ENCODE results near the gene MNDA.

Gene MNDA

GRCh38 chr1:158803678-158804077 is 27.5 kb upstream of the MNDA start:
- H3K4me3 ChIP-seq (ENCODE audit: low read depth, low read length), result no peak overlapping the region
- no peak for TF ChIP-seq CTCF (IDR thresholded peaks at IDR 0.05; ENCODE audit: borderline replicate concordance, insufficient read depth, low read depth, low read length)

- TF ChIP-seq CTCF (IDR thresholded peaks at IDR 0.05; ENCODE audit: borderline replicate concordance, insufficient read depth, low read depth, low read length), result no peak
- no peak overlapping the region for H3K4me3 ChIP-seq (ENCODE audit: low read depth, low read length)
These were observed 24.1 kb upstream of the MNDA start for GRCh38 chr1:158806916-158807536.

- H3K4me3 ChIP-seq (ENCODE audit: low read depth, low read length), result no peak overlapping the region
- TF ChIP-seq CTCF (IDR thresholded peaks at IDR 0.05; ENCODE audit: borderline replicate concordance, insufficient read depth, low read depth, low read length), result no peak
These were observed 21.9 kb upstream of the MNDA start for GRCh38 chr1:158809256-158809655.

- TF ChIP-seq CTCF (IDR thresholded peaks at IDR 0.05; ENCODE audit: borderline replicate concordance, insufficient read depth, low read depth, low read length), result no peak
- no peak overlapping the region for H3K4me3 ChIP-seq (ENCODE audit: low read depth, low read length)
These were observed 21.3 kb upstream of the MNDA start for GRCh38 chr1:158809862-158810261.

GRCh38 chr1:158810311-158810710 is 20.8 kb upstream of the MNDA start:
- no peak for TF ChIP-seq CTCF (IDR thresholded peaks at IDR 0.05; ENCODE audit: borderline replicate concordance, insufficient read depth, low read depth, low read length)
- H3K4me3 ChIP-seq (ENCODE audit: low read depth, low read length), result no peak overlapping the region

- H3K4me3 ChIP-seq (ENCODE audit: low read depth, low read length), result no peak overlapping the region
- no peak for TF ChIP-seq CTCF (IDR thresholded peaks at IDR 0.05; ENCODE audit: borderline replicate concordance, insufficient read depth, low read depth, low read length)
These were observed 18.8 kb upstream of the MNDA start for GRCh38 chr1:158812336-158812735.

GRCh38 chr1:158813164-158813563 is 18.0 kb upstream of the MNDA start:
- no peak for TF ChIP-seq CTCF (IDR thresholded peaks at IDR 0.05; ENCODE audit: borderline replicate concordance, insufficient read depth, low read depth, low read length)
- H3K4me3 ChIP-seq (ENCODE audit: low read depth, low read length), result no peak overlapping the region
